Spinal cord (tissue), 10 donors: Measurements from ENCODE around the gene BMP7. TPM values are rescaled to one million over a fixed set of nuclear protein-coding genes. Genes with fewer than 3 reads are reported as not detected.

Source experiments
- DNase-seq, 6 donors: peaks; one replicate each; pipeline versions ENCODE4 v3.0.0 to v3.0.0-alpha.2; 2013 to 2015; ENCODE audit warnings: low spot score in 6 of 6, low read depth in 4 of 6
- H3K27ac ChIP-seq: one replicate; pipeline ENCODE4 v1.5.1; 2013; ENCODE audit warnings: low read depth, low read length, control low read depth
- H3K27me3 ChIP-seq: one replicate; pipeline ENCODE4 v1.6.1; 2013; ENCODE audit warnings: low read length; ENCODE audit not compliant: control insufficient read depth, insufficient read depth
- H3K36me3 ChIP-seq: one replicate; pipeline ENCODE4 v1.6.1; 2013; ENCODE audit warnings: low read length; ENCODE audit not compliant: control insufficient read depth, insufficient read depth
- H3K4me1 ChIP-seq: one replicate; pipeline ENCODE4 v1.6.1; 2013; ENCODE audit warnings: low read length; ENCODE audit not compliant: control insufficient read depth, insufficient read depth
- H3K4me3 ChIP-seq: one replicate; pipeline ENCODE4 v1.5.1; 2013; ENCODE audit warnings: low read depth, low read length, control low read depth
- H3K9me3 ChIP-seq: one replicate; pipeline ENCODE4 v1.6.1; 2013; ENCODE audit warnings: low read length; ENCODE audit not compliant: control insufficient read depth, insufficient read depth
- WGBS: methylation state at CpG from one replicate; pipeline ENCODE4 v1.1.5; 2013; ENCODE audit warnings: missing lambda C conversion rate; ENCODE audit not compliant: insufficient coverage; 5-methylcytosine and 5-hydroxymethylcytosine counted together
- polyA plus RNA-seq, 2 donors: library from polyadenylated mRNA; unstranded; fragments of 120-200 nt; gene quantifications; one replicate each; pipeline ENCODE4 v1.2.1, GENCODE V29; 2013; ENCODE audit not compliant: insufficient read length in 2 of 2
- total RNA-seq, 2 donors: library from RNA; depleted of rRNA in 1 of 2; stranded (reverse); fragments of 120-200 nt in 1 of 2; fragments of >200 nt in 1 of 2; gene quantifications; one replicate each; pipeline versions ENCODE4 v1.2.3 to v1.2.4, GENCODE V29; 2013 to 2014
- donor health status: healthy.

BMP7 gene
- total and polyA plus RNA-seq, 4 donors, result 25.4 to 67.9 (median 54.7) TPM

DNA sequence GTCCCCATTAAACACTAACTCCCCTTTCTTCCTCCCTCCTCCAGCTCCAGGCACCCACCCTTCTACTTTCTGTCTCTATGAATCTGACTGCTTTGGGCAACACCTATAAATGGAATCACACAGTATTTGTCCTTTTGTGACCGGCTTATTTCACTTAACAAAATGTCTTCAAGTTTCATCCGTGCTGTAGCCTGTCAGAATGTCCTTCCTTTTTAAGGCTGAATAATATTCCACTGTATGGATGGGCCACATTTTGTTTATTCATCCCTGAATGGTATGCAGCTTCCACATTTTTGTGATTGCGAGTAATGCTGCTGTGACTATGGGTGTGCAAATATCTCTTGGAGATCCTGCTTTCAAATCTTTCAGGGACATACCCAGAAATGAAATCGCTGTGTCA lies 28.4 kb downstream of the BMP7 start:
- no CpG with 5 or more reads among the region's 4 CpGs for WGBS
- H3K27me3 ChIP-seq, result no peaks in the 10 kb centered on the region
- peaks cover 64% of the 10 kb centered on the region for H3K4me1 ChIP-seq
- H3K36me3 ChIP-seq, result no peaks in the 10 kb centered on the region
- H3K4me3 ChIP-seq, result no peak overlapping the region
- no peaks in the 10 kb centered on the region for H3K9me3 ChIP-seq
- no peak overlapping the region for H3K27ac ChIP-seq
- no peak for DNase-seq

DNA sequence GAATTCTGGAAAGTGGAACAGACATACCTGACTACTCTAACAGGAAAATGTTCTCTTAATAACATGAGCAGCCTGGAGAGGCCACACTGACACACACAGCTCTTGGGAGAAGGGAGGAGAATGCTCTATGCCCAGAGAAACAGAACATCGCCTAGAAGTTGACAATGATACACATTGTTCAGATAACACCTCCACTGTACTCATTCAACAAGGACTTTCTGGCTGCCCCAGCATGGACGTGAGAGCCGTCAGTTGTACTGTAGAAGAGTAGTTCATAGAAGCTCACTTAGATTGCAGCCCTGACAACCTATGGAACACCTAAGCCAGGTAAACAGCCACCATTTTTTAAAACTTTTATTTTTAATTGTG lies 28.9 kb downstream of the BMP7 start:
- peaks cover 59% of the 10 kb centered on the region for H3K4me1 ChIP-seq
- no CpG with 5 or more reads among the region's 3 CpGs for WGBS
- no peak overlapping the region for H3K4me3 ChIP-seq
- H3K27me3 ChIP-seq, result no peaks in the 10 kb centered on the region
- no peak overlapping the region for H3K27ac ChIP-seq
- H3K36me3 ChIP-seq, result no peaks in the 10 kb centered on the region
- H3K9me3 ChIP-seq, result no peaks in the 10 kb centered on the region
- DNase-seq, result no peak

DNA sequence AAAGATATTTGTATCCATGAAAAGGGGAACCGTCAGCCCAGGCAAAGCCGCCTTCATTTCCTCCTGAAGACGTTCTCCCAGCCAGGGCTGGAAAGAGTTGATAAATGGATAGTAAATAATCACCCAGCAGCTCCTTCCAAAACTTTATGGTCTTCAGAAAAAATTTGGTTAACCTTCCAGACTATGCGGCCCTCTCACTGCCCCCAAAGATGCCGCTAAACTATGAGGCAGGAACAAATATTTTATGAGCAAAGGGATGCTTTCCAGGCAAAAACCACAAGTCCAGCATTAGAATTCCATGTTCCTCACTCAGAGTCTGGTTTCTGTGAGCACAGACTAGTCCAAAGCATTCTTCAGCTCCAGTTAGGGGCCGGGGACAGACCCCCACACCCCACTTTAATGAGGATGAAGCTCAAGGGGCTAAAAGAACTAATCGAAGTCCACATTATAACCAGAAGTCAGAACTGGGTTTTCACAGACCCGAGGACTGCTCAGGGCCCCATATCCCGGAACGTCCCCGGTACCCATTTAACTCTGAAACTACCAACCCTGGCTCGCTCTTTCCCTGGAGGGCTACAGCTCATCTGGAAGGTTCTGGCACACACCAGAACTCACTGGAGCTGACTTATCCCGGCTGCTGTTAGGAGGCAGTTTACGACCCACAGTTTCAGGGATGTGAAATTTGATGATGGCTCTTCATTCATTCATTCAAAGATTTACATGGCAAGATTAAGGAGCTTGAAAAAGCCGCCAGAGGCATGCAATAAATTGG lies 29.4 kb downstream of the BMP7 start:
- Histone ChIP-seq H3K9me3 (no peaks in the 10 kb centered on the region), H3K4me1 (peaks cover 53% of the 10 kb centered on the region), H3K27me3 (no peaks in the 10 kb centered on the region), H3K36me3 (no peaks in the 10 kb centered on the region), H3K27ac (no peak overlapping the region), H3K4me3 (no peak overlapping the region)
- 79% methylated on average over 3 of the region's 15 CpGs for WGBS
- no peak for DNase-seq

DNA sequence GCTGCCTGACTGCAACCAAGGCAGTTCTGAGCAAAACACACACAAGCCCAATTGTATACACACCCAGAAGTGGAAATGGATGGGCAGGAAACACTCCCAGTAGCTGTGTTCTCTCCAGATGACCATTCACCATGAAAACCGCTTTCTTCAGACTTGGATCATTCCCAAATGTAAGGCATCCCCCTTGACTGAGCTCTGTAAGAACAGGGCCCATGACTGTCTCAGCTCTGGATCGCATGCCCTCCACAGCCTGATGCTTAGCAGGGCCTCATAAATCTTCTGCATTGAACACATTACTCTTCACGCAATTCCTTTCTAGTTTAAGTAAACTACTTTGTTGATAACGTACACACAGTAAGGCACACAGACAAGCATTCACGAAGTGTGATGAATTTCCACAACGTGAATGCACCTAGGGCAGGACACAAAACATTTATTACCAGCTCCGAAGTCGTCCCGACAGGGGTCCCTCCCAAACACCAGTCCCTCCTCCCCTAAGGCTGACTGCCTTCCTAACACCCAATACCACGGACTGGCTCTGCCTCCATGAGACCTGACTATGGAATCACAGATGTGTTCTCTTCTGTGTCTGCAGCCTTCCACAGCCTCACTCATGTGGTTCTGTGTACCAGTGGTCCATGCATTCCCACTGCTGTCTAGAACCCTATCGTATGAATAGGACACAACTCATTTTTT lies 31.7 kb downstream of the BMP7 start:
- 22% methylated on average over 9 of the region's 11 CpGs for WGBS
- H3K27me3 ChIP-seq, result no peaks in the 10 kb centered on the region

DNA sequence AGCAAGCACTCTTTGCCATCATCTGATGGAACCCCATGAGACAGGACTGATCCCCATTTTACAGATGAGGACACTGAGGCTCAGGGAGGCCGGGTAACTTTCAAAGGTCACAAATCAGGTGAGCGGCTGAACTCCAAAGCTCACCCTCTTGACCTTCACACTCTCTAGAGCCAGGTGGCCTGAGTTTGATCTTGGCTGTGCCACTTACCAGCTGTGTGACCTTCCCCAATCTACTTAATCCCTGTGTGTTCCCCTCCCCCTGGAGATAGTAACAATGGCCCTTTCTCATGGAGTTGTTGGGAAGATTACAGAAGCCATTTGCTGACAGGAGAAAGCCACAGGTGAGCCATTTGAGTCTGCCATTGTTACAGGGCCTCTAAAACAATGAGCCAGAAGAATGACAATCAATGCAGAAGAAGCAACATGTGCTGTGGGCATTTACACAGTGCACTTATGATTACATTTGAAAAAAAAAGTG lies 34.5 kb downstream of the BMP7 start:
- DNase-seq, result no peak
- no peaks in the 10 kb centered on the region for H3K27me3 ChIP-seq
- H3K4me1 ChIP-seq, result peaks cover 36% of the 10 kb centered on the region
- H3K4me3 ChIP-seq, result no peak overlapping the region
- no peak overlapping the region for H3K27ac ChIP-seq
- no peaks in the 10 kb centered on the region for H3K9me3 ChIP-seq
- peaks cover 13% of the 10 kb centered on the region for H3K36me3 ChIP-seq
- 91% methylated on average over 2 of the region's 2 CpGs for WGBS

More for the DNA sequence above, 31.7 kb downstream of the BMP7 start:
- Histone ChIP-seq H3K9me3 (no peaks in the 10 kb centered on the region), H3K27ac (no peak overlapping the region), H3K4me3 (no peak overlapping the region), H3K4me1 (peaks cover 43% of the 10 kb centered on the region), H3K36me3 (peaks cover 3% of the 10 kb centered on the region)
- peak in 2 of 6 donors; percentile 42 to 57 for DNase-seq

DNA sequence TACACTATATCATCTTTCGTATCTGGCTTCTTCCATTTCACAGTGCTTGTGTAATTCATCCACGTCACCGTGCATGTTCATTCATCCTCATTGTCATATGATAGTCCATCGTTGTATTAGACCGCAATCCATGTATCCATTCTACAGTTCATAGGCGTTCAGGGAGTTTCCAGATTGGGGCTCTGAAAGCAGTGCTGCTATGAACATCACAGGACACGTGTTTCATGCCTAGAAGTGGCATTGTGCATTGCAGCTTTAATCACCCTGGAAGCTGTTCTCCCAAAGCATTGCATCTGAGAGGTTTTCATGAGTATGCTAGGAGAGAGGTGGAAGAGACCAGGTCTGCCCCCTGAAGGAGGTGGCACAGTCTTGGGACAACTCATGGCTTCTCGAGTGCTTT lies 35.3 kb downstream of the BMP7 start:
- Histone ChIP-seq H3K27me3 (no peaks in the 10 kb centered on the region), H3K27ac (no peak overlapping the region), H3K4me1 (peaks cover 28% of the 10 kb centered on the region), H3K9me3 (no peaks in the 10 kb centered on the region), H3K36me3 (peaks cover 18% of the 10 kb centered on the region), H3K4me3 (no peak overlapping the region)
- WGBS, result 68% methylated on average over 8 of the region's 8 CpGs
- no peak for DNase-seq

DNA sequence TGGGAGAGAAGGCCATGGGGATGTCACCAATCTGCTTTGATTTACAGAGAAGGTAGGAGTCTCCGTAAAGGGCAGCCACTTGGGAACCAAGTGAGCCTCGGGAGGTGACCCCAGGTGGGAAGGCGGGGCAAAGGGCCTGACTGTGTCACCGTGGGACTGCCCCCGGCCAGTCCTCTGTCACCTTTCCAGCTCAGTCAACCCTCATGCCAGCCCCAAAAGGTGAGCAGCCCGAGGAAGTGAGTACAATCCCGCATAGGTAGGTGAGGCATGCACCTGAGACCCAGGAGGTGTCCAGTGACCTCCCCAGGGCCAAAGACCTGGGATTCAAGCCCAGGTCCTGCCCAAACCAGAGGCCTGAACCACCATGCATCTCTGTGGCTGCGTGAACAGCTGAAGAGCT lies 36.2 kb downstream of the BMP7 start:
- H3K36me3 ChIP-seq, result peaks cover 23% of the 10 kb centered on the region
- 78% methylated on average over 7 of the region's 8 CpGs for WGBS
- H3K4me3 ChIP-seq, result no peak overlapping the region
- no peaks in the 10 kb centered on the region for H3K9me3 ChIP-seq
- peaks cover 19% of the 10 kb centered on the region for H3K4me1 ChIP-seq
- no peak for DNase-seq
- H3K27me3 ChIP-seq, result no peaks in the 10 kb centered on the region
- no peak overlapping the region for H3K27ac ChIP-seq

DNA sequence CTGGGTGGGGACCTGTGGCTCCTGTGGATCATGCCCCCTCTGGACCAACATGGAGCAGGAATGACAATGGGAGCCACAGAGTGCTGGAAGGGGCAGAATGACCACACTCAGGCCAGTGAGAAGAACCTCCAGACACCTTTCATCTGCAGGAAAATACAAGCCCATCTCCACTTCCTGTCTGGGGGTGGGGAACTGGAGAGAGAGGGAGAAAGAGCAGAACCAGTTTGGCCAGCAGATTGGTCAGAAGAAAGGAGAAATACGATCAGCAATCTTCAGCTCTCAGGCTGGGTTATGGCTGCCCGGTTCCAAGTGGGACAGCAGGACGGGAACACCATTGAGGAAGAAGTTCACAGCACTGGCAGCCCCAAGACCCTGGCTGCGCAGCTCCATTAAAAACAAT lies 37.0 kb downstream of the BMP7 start:
- Histone ChIP-seq H3K4me3 (no peak overlapping the region), H3K27ac (no peak overlapping the region), H3K27me3 (no peaks in the 10 kb centered on the region), H3K9me3 (no peaks in the 10 kb centered on the region), H3K4me1 (peaks cover 20% of the 10 kb centered on the region), H3K36me3 (peaks cover 29% of the 10 kb centered on the region)
- WGBS, result 68% methylated on average over 4 of the region's 4 CpGs
- DNase-seq, result no peak

DNA sequence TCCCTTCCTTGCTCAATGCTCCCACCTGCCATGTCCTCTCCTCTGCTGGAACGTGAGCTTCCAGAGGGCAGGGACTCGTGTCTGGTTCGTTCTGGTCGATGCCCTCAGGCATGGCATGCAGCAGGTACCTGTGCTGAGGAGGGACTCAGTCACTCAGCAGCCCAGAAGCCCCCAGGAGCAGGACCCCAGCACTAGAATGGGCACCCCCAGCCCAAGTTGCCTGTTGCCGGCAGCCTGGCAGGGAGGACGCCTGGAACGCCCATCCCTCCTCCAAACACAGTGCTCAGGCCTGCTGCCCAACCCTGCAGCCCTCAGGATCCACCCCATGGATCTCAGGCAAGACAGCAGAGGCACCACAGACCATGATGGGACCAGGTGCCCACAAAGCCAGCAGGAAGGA lies 40.6 kb downstream of the BMP7 start:
- H3K4me1 ChIP-seq, result peaks cover 26% of the 10 kb centered on the region
- no peak overlapping the region for H3K4me3 ChIP-seq
- peaks cover 49% of the 10 kb centered on the region for H3K36me3 ChIP-seq
- H3K9me3 ChIP-seq, result no peaks in the 10 kb centered on the region
- 81% methylated on average over 7 of the region's 7 CpGs for WGBS
- no peaks in the 10 kb centered on the region for H3K27me3 ChIP-seq
- no peak overlapping the region for H3K27ac ChIP-seq
- DNase-seq, result no peak
